Measurements from ENCODE around the gene NBL1. TPM values are rescaled to one million over a fixed set of nuclear protein-coding genes. Genes with fewer than 3 reads are reported as not detected.

NBL1 gene
- total RNA-seq, 1 donor from 2014 or later = 2.4 TPM

DNA sequence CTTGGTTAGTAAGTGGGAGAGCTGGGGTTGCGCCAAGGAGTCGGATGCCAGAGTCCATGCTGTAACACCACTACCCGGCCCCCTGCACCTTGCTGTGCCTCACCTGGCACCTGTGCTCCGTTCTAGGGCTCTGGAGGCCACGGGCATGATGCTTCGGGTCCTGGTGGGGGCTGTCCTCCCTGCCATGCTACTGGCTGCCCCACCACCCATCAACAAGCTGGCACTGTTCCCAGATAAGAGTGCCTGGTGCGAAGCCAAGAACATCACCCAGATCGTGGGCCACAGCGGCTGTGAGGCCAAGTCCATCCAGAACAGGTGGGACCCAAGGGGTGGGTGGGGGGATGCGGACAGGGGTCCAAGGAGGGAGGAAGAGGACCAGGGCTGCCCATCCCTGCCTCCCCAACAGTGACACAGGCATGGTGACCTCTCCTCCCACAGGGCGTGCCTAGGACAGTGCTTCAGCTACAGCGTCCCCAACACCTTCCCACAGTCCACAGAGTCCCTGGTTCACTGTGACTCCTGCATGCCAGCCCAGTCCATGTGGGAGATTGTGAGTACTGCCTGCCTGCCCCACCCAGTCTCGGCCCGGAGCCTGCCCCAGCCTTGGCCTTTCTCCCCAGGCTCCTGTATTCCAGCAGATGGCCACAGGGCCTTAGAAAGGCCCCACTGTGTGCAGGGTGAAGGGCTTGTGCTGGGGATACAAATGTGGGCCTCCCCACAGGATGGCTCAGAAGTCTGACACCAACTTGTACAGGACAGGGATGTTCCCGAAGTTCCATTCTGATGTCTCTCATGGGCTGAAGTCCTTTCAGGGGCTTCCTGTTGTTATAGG lies 11.0 kb downstream of the NBL1 start:
- Histone ChIP-seq H3K27ac (no peak overlapping the region), H3K79me2 (ENCODE audit: low read depth) (no peaks in the 10 kb centered on the region), H3K9me3 (ENCODE audit: low read depth) (no peaks in the 10 kb centered on the region), H3K4me2 (no peak overlapping the region), H2AFZ (replicated peaks) (no peak overlapping the region), H3K36me3 (no peaks in the 10 kb centered on the region), H4K20me1 (ENCODE audit: low read depth) (no peaks in the 10 kb centered on the region), H3K4me1 (no peaks in the 10 kb centered on the region), H3K27me3 (peaks cover 1% of the 10 kb centered on the region), H3K9ac (no peak overlapping the region), H3K4me3 (no peak overlapping the region), H3F3A (ENCODE audit: low read depth) (peaks cover 11% of the 10 kb centered on the region)
- no peak overlapping the region for H3K27ac Mint-ChIP-seq
- TF ChIP-seq, protein P1, sequence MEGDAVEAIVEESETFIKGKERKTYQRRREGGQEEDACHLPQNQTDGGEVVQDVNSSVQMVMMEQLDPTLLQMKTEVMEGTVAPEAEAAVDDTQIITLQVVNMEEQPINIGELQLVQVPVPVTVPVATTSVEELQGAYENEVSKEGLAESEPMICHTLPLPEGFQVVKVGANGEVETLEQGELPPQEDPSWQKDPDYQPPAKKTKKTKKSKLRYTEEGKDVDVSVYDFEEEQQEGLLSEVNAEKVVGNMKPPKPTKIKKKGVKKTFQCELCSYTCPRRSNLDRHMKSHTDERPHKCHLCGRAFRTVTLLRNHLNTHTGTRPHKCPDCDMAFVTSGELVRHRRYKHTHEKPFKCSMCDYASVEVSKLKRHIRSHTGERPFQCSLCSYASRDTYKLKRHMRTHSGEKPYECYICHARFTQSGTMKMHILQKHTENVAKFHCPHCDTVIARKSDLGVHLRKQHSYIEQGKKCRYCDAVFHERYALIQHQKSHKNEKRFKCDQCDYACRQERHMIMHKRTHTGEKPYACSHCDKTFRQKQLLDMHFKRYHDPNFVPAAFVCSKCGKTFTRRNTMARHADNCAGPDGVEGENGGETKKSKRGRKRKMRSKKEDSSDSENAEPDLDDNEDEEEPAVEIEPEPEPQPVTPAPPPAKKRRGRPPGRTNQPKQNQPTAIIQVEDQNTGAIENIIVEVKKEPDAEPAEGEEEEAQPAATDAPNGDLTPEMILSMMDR (IDR thresholded peaks at IDR 0.05) = no peak
- TF ChIP-seq EZH2phosphoT487 (IDR thresholded peaks at IDR 0.05) (no peak), EZH2 (IDR thresholded peaks at IDR 0.05) (no peak)
- H3K4me3 Mint-ChIP-seq = no peak overlapping the region
- no peaks in the 10 kb centered on the region for H3K9me3 Mint-ChIP-seq
- no peaks in the 10 kb centered on the region for H3K36me3 Mint-ChIP-seq
- H3K27me3 Mint-ChIP-seq (ENCODE audit: insufficient read depth, low read depth) = peaks cover 4% of the 10 kb centered on the region
- no peak for DNase-seq (ENCODE audit: low spot score)
- H3K4me1 Mint-ChIP-seq = peaks cover 31% of the 10 kb centered on the region

DNA sequence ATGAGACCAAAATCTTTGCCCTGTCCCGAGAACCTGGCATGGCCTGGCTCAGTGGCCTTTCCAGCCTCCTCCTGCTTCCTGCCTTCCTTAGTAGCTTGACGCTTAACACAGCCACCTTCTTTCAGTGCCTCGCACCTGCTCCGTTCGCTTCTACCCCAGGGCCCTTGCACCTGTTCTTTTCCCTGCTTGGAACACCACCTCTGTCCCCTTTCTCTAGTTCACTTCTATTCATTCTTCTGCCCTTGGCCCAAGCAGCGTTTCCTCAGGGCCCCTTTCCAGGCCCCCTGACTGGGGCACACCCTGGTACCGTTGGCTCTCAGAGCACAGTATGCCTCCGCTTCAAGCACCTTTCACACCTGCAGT lies 11.6 kb downstream of the NBL1 start:
- H3K27me3 Mint-ChIP-seq (ENCODE audit: insufficient read depth, low read depth) = peaks cover 7% of the 10 kb centered on the region
- no peaks in the 10 kb centered on the region for H3K36me3 Mint-ChIP-seq
- Histone ChIP-seq H4K20me1 (ENCODE audit: low read depth) (no peaks in the 10 kb centered on the region), H3K27me3 (peaks cover 7% of the 10 kb centered on the region), H3K4me3 (no peak overlapping the region), H3K4me2 (no peak overlapping the region), H3K4me1 (no peaks in the 10 kb centered on the region), H3K9me3 (ENCODE audit: low read depth) (no peaks in the 10 kb centered on the region), H3K27ac (no peak overlapping the region), H3K79me2 (ENCODE audit: low read depth) (no peaks in the 10 kb centered on the region), H3K36me3 (no peaks in the 10 kb centered on the region), H2AFZ (replicated peaks) (no peak overlapping the region), H3K9ac (no peak overlapping the region), H3F3A (ENCODE audit: low read depth) (peaks cover 14% of the 10 kb centered on the region)
- H3K9me3 Mint-ChIP-seq = no peaks in the 10 kb centered on the region
- H3K4me3 Mint-ChIP-seq = no peak overlapping the region
- no peak for DNase-seq (ENCODE audit: low spot score)
- TF ChIP-seq, protein P1 (IDR thresholded peaks at IDR 0.05) = no peak
- TF ChIP-seq EZH2phosphoT487 (IDR thresholded peaks at IDR 0.05) = no peak
- no peak for TF ChIP-seq EZH2 (IDR thresholded peaks at IDR 0.05)
- peaks cover 28% of the 10 kb centered on the region for H3K4me1 Mint-ChIP-seq
- H3K27ac Mint-ChIP-seq = no peak overlapping the region

DNA sequence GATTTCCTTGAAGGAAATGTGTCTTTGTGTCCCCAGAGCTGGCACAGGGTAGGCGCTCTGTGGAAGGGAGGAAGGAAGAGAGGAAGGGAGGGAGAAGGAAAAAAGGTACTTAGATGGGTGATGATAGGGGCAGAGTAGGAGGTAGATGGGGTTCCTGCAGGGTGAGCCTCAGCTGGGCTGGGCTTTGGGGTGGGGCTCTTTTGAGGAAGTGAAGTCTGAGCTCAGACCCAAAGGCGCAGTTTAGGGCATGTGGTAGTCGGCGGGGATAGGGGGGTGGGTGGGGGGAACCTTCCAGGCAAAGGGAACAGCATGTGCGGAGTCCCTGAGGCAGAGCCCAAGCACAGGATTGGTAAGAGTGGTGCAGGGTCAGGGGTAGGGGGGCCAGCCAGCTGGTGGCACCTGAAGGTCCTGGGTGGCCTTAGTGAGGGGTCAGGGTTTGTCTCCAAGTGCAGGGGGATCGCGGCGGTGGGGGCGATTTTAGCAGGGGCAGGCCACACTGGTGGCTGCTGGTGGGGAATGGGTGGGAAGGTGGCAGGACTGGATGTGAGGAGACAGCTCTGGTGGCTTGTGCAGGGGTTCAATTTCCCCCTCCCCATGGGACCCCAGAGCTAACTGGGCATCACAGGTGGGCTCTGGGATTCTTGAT lies 12.1 kb downstream of the NBL1 start:
- H3K27ac Mint-ChIP-seq = no peak overlapping the region
- H3K4me1 Mint-ChIP-seq = peaks cover 28% of the 10 kb centered on the region
- no peaks in the 10 kb centered on the region for H3K4me1 ChIP-seq
- no peak overlapping the region for H3K9ac ChIP-seq
- no peaks in the 10 kb centered on the region for H3K36me3 Mint-ChIP-seq
- H3F3A ChIP-seq (ENCODE audit: low read depth) = peaks cover 14% of the 10 kb centered on the region
- H3K4me2 ChIP-seq = no peak overlapping the region
- H3K27me3 Mint-ChIP-seq (ENCODE audit: insufficient read depth, low read depth) = peaks cover 7% of the 10 kb centered on the region
- H2AFZ ChIP-seq (replicated peaks) = no peak overlapping the region
- H3K9me3 ChIP-seq (ENCODE audit: low read depth) = no peaks in the 10 kb centered on the region
- peaks cover 12% of the 10 kb centered on the region for H3K27me3 ChIP-seq
- H3K4me3 ChIP-seq = no peak overlapping the region
- no peaks in the 10 kb centered on the region for H3K9me3 Mint-ChIP-seq
- H3K4me3 Mint-ChIP-seq = no peak overlapping the region
- TF ChIP-seq EZH2 (IDR thresholded peaks at IDR 0.05) (no peak), EZH2phosphoT487 (IDR thresholded peaks at IDR 0.05) (no peak)
- TF ChIP-seq, protein P1 (IDR thresholded peaks at IDR 0.05) = no peak
- no peaks in the 10 kb centered on the region for H3K79me2 ChIP-seq (ENCODE audit: low read depth)
- DNase-seq (ENCODE audit: low spot score) = no peak
- H3K27ac ChIP-seq = no peak overlapping the region
- H3K36me3 ChIP-seq = no peaks in the 10 kb centered on the region
- no peaks in the 10 kb centered on the region for H4K20me1 ChIP-seq (ENCODE audit: low read depth)
